HG02938 (cell line): Measurements from ENCODE around the gene BCL11B.
"Not testable (repeated sequence)": the region's sequence is repeated elsewhere in the genome, so short reads cannot be mapped to it uniquely, and the experiment has no call there.

Experiments used
- ATAC-seq: cut with Tn5 transposase; IDR thresholded peaks from one replicate; pipeline ENCODE4 v1.9.1; 2021; ENCODE audit warnings: mild to moderate bottlenecking, moderate library complexity; ENCODE audit not compliant: unreplicated experiment

BCL11B gene

GRCh38 chr14:99186336-99186735 is 85.7 kb downstream of the BCL11B start:
- not testable (repeated sequence) for ATAC-seq

- ATAC-seq, result no peak
Observed at GRCh38 chr14:99185436-99186068, 86.4 kb downstream of the BCL11B start.

GRCh38 chr14:99183716-99184115 is 88.3 kb downstream of the BCL11B start:
- no peak for ATAC-seq

- ATAC-seq, result no peak
Observed at GRCh38 chr14:99183311-99183710, 88.7 kb downstream of the BCL11B start.

- ATAC-seq, result no peak
Observed at GRCh38 chr14:99182548-99183250, 89.3 kb downstream of the BCL11B start.

- ATAC-seq, result no peak
Observed at GRCh38 chr14:99181804-99182520, 90.0 kb downstream of the BCL11B start.

- ATAC-seq, result no peak
Observed at GRCh38 chr14:99181241-99181640, 90.8 kb downstream of the BCL11B start.

GRCh38 chr14:99179946-99180345 is 92.1 kb downstream of the BCL11B start:
- no peak for ATAC-seq

GRCh38 chr14:99179506-99179905 is 92.5 kb downstream of the BCL11B start:
- ATAC-seq, result no peak

GRCh38 chr14:99177886-99178835 is 93.8 kb downstream of the BCL11B start:
- ATAC-seq, result no peak

- no peak for ATAC-seq
Observed at GRCh38 chr14:99177046-99177655, 94.8 kb downstream of the BCL11B start.

- ATAC-seq, result no peak
Observed at GRCh38 chr14:99176156-99176945, 95.6 kb downstream of the BCL11B start.

- no peak for ATAC-seq
Observed at GRCh38 chr14:99175331-99176155, 96.5 kb downstream of the BCL11B start.

- no peak for ATAC-seq
Observed at GRCh38 chr14:99174770-99175319, 97.2 kb downstream of the BCL11B start.

- no peak for ATAC-seq
Observed at GRCh38 chr14:99174081-99174769, 97.8 kb downstream of the BCL11B start.

- no peak for ATAC-seq
Observed at GRCh38 chr14:99173506-99173905, 98.5 kb downstream of the BCL11B start.

- no peak for ATAC-seq
Observed at GRCh38 chr14:99173086-99173485, 98.9 kb downstream of the BCL11B start.

GRCh38 chr14:99171396-99171795 is 100.6 kb downstream of the BCL11B start:
- ATAC-seq, result no peak
